ENCODE measurements around the gene PCBP3. TPM values are rescaled to one million over a fixed set of nuclear protein-coding genes. Genes with fewer than 3 reads are reported as not detected.

Gene PCBP3
- total RNA-seq, 2 donors from 2014 or later = 0.77 to 17.2 TPM

- DNase-seq (ENCODE audit: low spot score) = no peak
- Histone ChIP-seq H3K36me3 (no peaks in the 10 kb centered on the region), H3K27ac (no peak overlapping the region), H3K4me1 (replicated peaks) (no peaks in the 10 kb centered on the region), H3K9me3 (no peaks in the 10 kb centered on the region), H3K27me3 (replicated peaks; ENCODE audit: insufficient read depth) (no peaks in the 10 kb centered on the region), H3K4me3 (no peak overlapping the region)
- 81% methylated on average over 2 of the region's 2 CpGs for WGBS
- intact Hi-C loops (cut with DNase I) = no loop called here
- TF ChIP-seq CTCF (IDR thresholded peaks at IDR 0.05) (no peak), POLR2AphosphoS5 (IDR thresholded peaks at IDR 0.05) (no peak), POLR2A (IDR thresholded peaks at IDR 0.05) (no peak)
These were observed 83.9 kb downstream of the PCBP3 start for GRCh38 chr21:45727390-45727789.

GRCh38 chr21:45735259-45736000 lies 91.9 kb downstream of the PCBP3 start:
- H3K27me3 ChIP-seq (replicated peaks; ENCODE audit: insufficient read depth) = no peaks in the 10 kb centered on the region
- no peak overlapping the region for H3K27ac ChIP-seq
- intact Hi-C loops (cut with DNase I) = no loop called here
- DNase-seq (ENCODE audit: low spot score) = no peak
- no peaks in the 10 kb centered on the region for H3K36me3 ChIP-seq
- WGBS = 89% methylated on average over 14 of the region's 14 CpGs
- H3K4me3 ChIP-seq = no peak overlapping the region
- TF ChIP-seq POLR2AphosphoS5 (IDR thresholded peaks at IDR 0.05) (no peak), POLR2A (IDR thresholded peaks at IDR 0.05) (no peak), CTCF (IDR thresholded peaks at IDR 0.05) (no peak)
- no peaks in the 10 kb centered on the region for H3K9me3 ChIP-seq
- no peaks in the 10 kb centered on the region for H3K4me1 ChIP-seq (replicated peaks)

GRCh38 chr21:45736042-45736689 lies 92.6 kb downstream of the PCBP3 start:
- Histone ChIP-seq H3K27me3 (replicated peaks; ENCODE audit: insufficient read depth) (no peaks in the 10 kb centered on the region), H3K9me3 (no peaks in the 10 kb centered on the region), H3K4me3 (no peak overlapping the region), H3K4me1 (replicated peaks) (no peaks in the 10 kb centered on the region), H3K27ac (no peak overlapping the region), H3K36me3 (no peaks in the 10 kb centered on the region)
- WGBS = 51% methylated on average over 10 of the region's 10 CpGs
- TF ChIP-seq POLR2A (IDR thresholded peaks at IDR 0.05) (no peak), CTCF (IDR thresholded peaks at IDR 0.05) (no peak), POLR2AphosphoS5 (IDR thresholded peaks at IDR 0.05) (no peak)
- intact Hi-C loops (cut with DNase I) = no loop called here
- DNase-seq (ENCODE audit: low spot score) = no peak

- H3K27me3 ChIP-seq (replicated peaks; ENCODE audit: insufficient read depth) = no peaks in the 10 kb centered on the region
- no peaks in the 10 kb centered on the region for H3K4me1 ChIP-seq (replicated peaks)
- H3K27ac ChIP-seq = no peak overlapping the region
- WGBS = 45% methylated on average over 17 of the region's 17 CpGs
- no peak for DNase-seq (ENCODE audit: low spot score)
- H3K4me3 ChIP-seq = no peak overlapping the region
- H3K36me3 ChIP-seq = no peaks in the 10 kb centered on the region
- intact Hi-C loops (cut with DNase I) = no loop called here
- H3K9me3 ChIP-seq = no peaks in the 10 kb centered on the region
- TF ChIP-seq CTCF (IDR thresholded peaks at IDR 0.05) (no peak), POLR2A (IDR thresholded peaks at IDR 0.05) (no peak), POLR2AphosphoS5 (IDR thresholded peaks at IDR 0.05) (no peak)
These were observed 93.4 kb downstream of the PCBP3 start for GRCh38 chr21:45736690-45737484.
